ENCODE measurements around the gene ANO4. TPM values are rescaled to one million over a fixed set of nuclear protein-coding genes. Genes with fewer than 3 reads are reported as not detected.
"Not testable (repeated sequence)": the region's sequence is repeated elsewhere in the genome, so short reads cannot be mapped to it uniquely, and the experiment has no call there.

Gene ANO4
- total and polyA plus RNA-seq, 5 donors from 2014 or later: not detected

DNA sequence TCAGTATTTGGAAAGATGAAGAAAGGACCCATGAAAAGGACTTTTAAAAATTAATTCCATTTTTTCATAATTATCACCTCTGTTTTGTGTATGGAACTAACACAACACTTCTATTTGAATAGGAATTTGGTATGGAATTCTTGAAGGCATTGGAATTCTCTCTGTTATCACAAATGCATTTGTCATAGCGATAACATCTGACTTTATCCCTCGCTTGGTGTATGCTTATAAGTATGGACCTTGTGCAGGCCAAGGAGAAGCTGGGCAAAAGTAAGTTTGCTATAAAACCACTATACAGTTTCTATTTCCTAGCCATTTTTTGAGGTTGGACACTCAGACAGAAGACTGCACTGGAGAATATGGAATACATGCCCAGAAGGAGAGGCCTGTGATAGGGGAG lies 316.9 kb downstream of the ANO4 start:
- peaks cover 0 to 6% (median 0%) of the 10 kb centered on the region in 7 donors for H3K9me3 Mint-ChIP-seq
- Histone ChIP-seq H3K4me1 (ENCODE audit: control insufficient read depth, insufficient read depth, low read length, poor library complexity, severe bottlenecking) (no peaks in the 10 kb centered on the region), H3K27ac (ENCODE audit: insufficient read depth, low read length, poor library complexity, severe bottlenecking) (no peak overlapping the region), H3K36me3 (ENCODE audit: control insufficient read depth, insufficient read depth, low read length) (no peaks in the 10 kb centered on the region), H3K4me3 (ENCODE audit: low read depth, low read length) (no peak overlapping the region), H3K27me3 (ENCODE audit: control insufficient read depth, insufficient read depth, low read length) (no peaks in the 10 kb centered on the region), H3K9me3 (ENCODE audit: control insufficient read depth in 2 of 2, low read length in 2 of 2) (no peaks in the 10 kb centered on the region)
- no peaks in the 10 kb centered on the region for H3K4me1 Mint-ChIP-seq
- H3K4me3 Mint-ChIP-seq: no peak overlapping the region
- ATAC-seq (ENCODE audit: low read depth in 2 of 2) (no peak), DNase-seq (no peak)
- H3K27ac Mint-ChIP-seq: no peak overlapping the region
- H3K27me3 Mint-ChIP-seq: peaks cover 11% of the 10 kb centered on the region
- H3K36me3 Mint-ChIP-seq: no peaks in the 10 kb centered on the region

DNA sequence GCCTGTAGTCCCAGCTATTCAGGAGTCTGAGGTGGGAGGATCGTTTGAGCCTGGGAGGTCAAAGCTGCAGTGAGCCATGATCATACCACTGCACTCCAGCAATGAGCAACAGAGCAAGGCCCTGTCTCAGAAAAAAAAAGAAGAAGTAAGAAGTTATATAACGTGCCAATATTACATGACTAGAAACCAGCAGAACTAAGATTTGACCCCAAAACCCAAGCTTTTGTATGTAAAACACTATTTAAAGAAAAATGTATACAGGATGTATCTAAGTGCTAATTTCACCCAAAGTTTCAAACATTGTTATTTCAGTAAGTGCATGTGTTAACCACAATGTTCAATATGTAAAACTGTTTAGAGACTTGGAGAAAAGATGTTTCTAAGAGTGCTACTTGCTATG lies 320.8 kb downstream of the ANO4 start:
- no peak for ATAC-seq (ENCODE audit: low read depth in 2 of 2)

DNA sequence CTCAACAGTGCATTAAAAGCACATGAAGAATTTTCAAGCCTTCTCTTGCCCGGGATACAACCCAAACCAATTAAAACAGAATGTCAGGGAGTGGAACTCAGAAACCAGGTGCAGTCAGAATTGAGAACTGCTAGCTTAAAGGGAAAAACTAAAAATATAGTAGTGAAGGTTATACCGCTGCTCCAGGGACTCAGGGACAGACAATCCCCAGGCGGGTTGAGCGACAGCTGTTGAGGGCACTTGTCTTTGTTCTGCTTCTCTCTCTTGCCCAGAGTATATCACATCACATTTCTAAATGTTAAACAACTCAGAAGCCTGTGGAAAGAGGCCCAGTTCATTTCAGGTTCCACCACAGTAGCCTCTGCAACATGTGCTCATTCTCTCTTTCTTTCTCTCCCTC lies 322.3 kb downstream of the ANO4 start:
- H3K27ac ChIP-seq (ENCODE audit: insufficient read depth, low read length, poor library complexity, severe bottlenecking): no peak overlapping the region
- no peak overlapping the region for H3K27ac Mint-ChIP-seq
- H3K9me3 Mint-ChIP-seq: peaks cover 0 to 7% (median 3%) of the 10 kb centered on the region in 7 donors
- H3K27me3 ChIP-seq (ENCODE audit: control insufficient read depth, insufficient read depth, low read length): no peaks in the 10 kb centered on the region
- no peaks in the 10 kb centered on the region for H3K9me3 ChIP-seq (ENCODE audit: control insufficient read depth in 2 of 2, low read length in 2 of 2)
- H3K4me3 Mint-ChIP-seq: no peak overlapping the region
- no peak overlapping the region for H3K4me3 ChIP-seq (ENCODE audit: low read depth, low read length)
- H3K36me3 ChIP-seq (ENCODE audit: control insufficient read depth, insufficient read depth, low read length): no peaks in the 10 kb centered on the region
- peaks cover 11% of the 10 kb centered on the region for H3K27me3 Mint-ChIP-seq
- no peaks in the 10 kb centered on the region for H3K4me1 ChIP-seq (ENCODE audit: control insufficient read depth, insufficient read depth, low read length, poor library complexity, severe bottlenecking)
- H3K4me1 Mint-ChIP-seq: no peaks in the 10 kb centered on the region
- H3K36me3 Mint-ChIP-seq: no peaks in the 10 kb centered on the region
- ATAC-seq (ENCODE audit: low read depth in 2 of 2): no peak
- no peak for DNase-seq

More for the DNA sequence above, 320.8 kb downstream of the ANO4 start:
- no peaks in the 10 kb centered on the region for H3K9me3 ChIP-seq (ENCODE audit: control insufficient read depth in 2 of 2, low read length in 2 of 2)
- DNase-seq: no peak
- H3K27ac ChIP-seq (ENCODE audit: insufficient read depth, low read length, poor library complexity, severe bottlenecking): no peak overlapping the region
- Mint-ChIP-seq H3K4me1 (no peaks in the 10 kb centered on the region), H3K4me3 (no peak overlapping the region), H3K27me3 (peaks cover 11% of the 10 kb centered on the region), H3K27ac (no peak overlapping the region), H3K36me3 (no peaks in the 10 kb centered on the region), H3K9me3 (peaks cover 0 to 7% (median 2%) of the 10 kb centered on the region in 7 donors)
- no peaks in the 10 kb centered on the region for H3K36me3 ChIP-seq (ENCODE audit: control insufficient read depth, insufficient read depth, low read length)
- H3K27me3 ChIP-seq (ENCODE audit: control insufficient read depth, insufficient read depth, low read length): no peaks in the 10 kb centered on the region
- no peak overlapping the region for H3K4me3 ChIP-seq (ENCODE audit: low read depth, low read length)
- H3K4me1 ChIP-seq (ENCODE audit: control insufficient read depth, insufficient read depth, low read length, poor library complexity, severe bottlenecking): no peaks in the 10 kb centered on the region

DNA sequence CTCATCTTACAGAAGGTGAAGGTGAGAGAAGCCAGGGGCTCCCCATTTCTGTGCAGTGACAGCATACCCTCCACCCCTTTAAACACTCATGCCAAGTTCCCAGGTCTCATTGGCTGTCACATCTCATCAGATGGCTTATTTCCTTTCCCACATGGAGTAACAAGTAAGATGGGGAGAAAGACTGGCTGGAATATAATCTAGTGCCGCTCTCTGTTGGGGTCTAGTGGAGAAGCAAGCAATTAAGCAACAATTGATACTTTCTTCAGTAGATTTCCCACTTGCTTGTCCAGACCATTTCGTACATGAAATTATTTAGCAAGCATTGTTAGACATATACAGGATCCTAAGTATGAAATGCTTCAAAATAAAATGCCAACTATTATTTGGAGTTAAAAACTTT lies 323.3 kb downstream of the ANO4 start:
- no peaks in the 10 kb centered on the region for H3K9me3 ChIP-seq (ENCODE audit: control insufficient read depth in 2 of 2, low read length in 2 of 2)
- ATAC-seq (ENCODE audit: low read depth in 2 of 2): no peak
- no peak for DNase-seq
- H3K27me3 ChIP-seq (ENCODE audit: control insufficient read depth, insufficient read depth, low read length): no peaks in the 10 kb centered on the region
- Mint-ChIP-seq H3K9me3 (peaks cover 0 to 10% (median 3%) of the 10 kb centered on the region in 7 donors), H3K36me3 (no peaks in the 10 kb centered on the region), H3K27ac (peak overlapping the region in 1 of 3 donors; percentile 11), H3K27me3 (peaks cover 11% of the 10 kb centered on the region), H3K4me3 (no peak overlapping the region), H3K4me1 (no peaks in the 10 kb centered on the region)
- H3K4me1 ChIP-seq (ENCODE audit: control insufficient read depth, insufficient read depth, low read length, poor library complexity, severe bottlenecking): no peaks in the 10 kb centered on the region
- no peak overlapping the region for H3K27ac ChIP-seq (ENCODE audit: insufficient read depth, low read length, poor library complexity, severe bottlenecking)
- H3K4me3 ChIP-seq (ENCODE audit: low read depth, low read length): no peak overlapping the region
- no peaks in the 10 kb centered on the region for H3K36me3 ChIP-seq (ENCODE audit: control insufficient read depth, insufficient read depth, low read length)

DNA sequence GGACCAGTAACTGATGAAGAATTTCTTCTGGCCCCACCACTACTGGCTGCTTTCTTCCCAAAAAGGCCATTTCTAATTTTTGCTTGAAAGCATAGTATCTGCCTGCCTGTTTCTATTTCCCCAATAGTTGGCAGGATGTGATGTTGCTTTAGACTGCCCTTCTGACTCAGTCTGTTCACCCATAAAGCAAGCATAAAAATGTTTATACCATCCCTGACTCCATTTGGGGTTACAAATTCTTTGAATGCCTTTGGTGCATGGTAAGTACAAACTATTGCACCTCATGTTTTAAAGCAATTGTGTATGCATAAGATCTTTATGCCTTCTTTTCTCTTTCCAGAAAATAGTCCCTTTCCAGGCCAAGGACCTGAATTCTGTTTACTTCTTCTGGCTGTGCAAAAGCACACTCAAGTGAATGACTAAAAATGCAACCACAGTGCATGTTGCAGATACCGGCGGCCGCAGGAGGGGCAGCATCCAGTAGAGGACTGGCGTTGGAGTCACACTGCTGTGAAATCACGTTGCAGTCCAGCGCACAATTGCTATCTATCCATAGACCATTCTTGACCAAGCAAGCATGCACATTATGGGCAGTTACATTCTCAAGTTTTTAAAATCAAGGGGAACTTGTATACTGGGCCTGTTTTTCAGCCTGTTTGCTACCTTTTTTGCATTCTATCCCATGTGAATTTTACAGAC lies 333.1 kb downstream of the ANO4 start:
- Mint-ChIP-seq H3K27ac (no peak overlapping the region), H3K4me3 (no peak overlapping the region), H3K27me3 (no peaks in the 10 kb centered on the region), H3K36me3 (no peaks in the 10 kb centered on the region), H3K4me1 (no peaks in the 10 kb centered on the region), H3K9me3 (peaks cover 0 to 6% (median 2%) of the 10 kb centered on the region in 7 donors)
- Histone ChIP-seq H3K27ac (ENCODE audit: insufficient read depth, low read length, poor library complexity, severe bottlenecking) (no peak overlapping the region), H3K9me3 (ENCODE audit: control insufficient read depth in 2 of 2, low read length in 2 of 2) (no peaks in the 10 kb centered on the region), H3K4me3 (ENCODE audit: low read depth, low read length) (no peak overlapping the region), H3K4me1 (ENCODE audit: control insufficient read depth, insufficient read depth, low read length, poor library complexity, severe bottlenecking) (no peaks in the 10 kb centered on the region), H3K27me3 (ENCODE audit: control insufficient read depth, insufficient read depth, low read length) (no peaks in the 10 kb centered on the region), H3K36me3 (ENCODE audit: control insufficient read depth, insufficient read depth, low read length) (no peaks in the 10 kb centered on the region)
- DNase-seq (no peak), ATAC-seq (ENCODE audit: low read depth in 2 of 2) (no peak)

DNA sequence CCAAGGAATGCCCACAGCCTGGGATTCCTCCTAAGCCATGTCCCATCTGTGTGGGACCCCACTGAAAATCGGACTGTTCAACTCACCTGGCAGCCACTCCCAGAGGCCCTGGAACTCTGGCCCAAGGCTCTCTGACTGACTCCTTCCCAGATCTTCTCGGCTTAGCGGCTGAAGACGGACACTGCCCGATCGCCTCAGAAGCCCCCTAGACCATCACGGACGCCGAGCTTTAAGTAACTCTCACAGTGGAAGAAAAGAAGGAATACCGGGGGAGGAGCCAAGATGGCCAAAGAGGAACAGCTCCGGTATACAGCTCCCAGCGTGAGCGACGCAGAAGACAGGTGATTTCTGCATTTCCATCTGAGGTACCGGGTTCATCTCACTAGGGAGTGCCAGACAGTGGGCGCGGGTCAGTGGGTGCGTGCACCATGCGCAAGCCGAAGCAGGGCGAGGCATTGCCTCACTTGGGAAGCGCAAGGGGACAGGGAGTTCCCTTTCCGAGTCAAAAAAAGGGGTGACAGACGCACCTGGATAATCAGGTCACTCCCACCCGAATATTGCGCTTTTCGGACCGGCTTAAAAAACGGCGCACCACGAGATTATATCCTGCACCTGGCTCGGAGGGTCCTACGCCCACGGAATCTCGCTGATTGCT lies 351.3 kb downstream of the ANO4 start:
- DNase-seq; H3K27me3 ChIP-seq (ENCODE audit: control insufficient read depth, insufficient read depth, low read length); H3K27ac Mint-ChIP-seq; H3K36me3 ChIP-seq (ENCODE audit: control insufficient read depth, insufficient read depth, low read length); H3K27ac ChIP-seq (ENCODE audit: insufficient read depth, low read length, poor library complexity, severe bottlenecking); H3K9me3 Mint-ChIP-seq; H3K9me3 ChIP-seq (ENCODE audit: control insufficient read depth in 2 of 2, low read length in 2 of 2); H3K4me1 Mint-ChIP-seq; H3K4me3 Mint-ChIP-seq; ATAC-seq (ENCODE audit: low read depth in 2 of 2); H3K27me3 Mint-ChIP-seq; H3K4me1 ChIP-seq (ENCODE audit: control insufficient read depth, insufficient read depth, low read length, poor library complexity, severe bottlenecking); H3K4me3 ChIP-seq (ENCODE audit: low read depth, low read length); H3K36me3 Mint-ChIP-seq: not testable (repeated sequence)

DNA sequence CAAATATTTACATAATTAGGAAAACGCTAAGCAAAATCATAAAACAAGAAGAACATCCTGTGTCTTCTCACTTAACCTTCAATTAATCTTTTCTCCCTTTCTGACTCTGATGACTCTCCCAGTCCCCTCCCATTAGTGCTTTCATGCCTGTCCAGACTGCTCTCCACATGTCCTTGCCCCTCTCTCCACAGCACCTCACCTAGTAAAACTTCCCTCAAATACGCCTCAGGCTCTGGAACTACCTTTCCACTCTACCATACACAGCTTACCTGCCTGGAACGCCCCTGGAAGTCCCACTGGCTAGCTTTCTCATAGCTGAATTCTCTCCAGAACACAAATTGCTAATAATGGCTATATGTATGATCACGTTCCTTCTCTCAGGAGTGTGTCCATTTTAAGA lies 370.7 kb downstream of the ANO4 start:
- H3K36me3 ChIP-seq (ENCODE audit: control insufficient read depth, insufficient read depth, low read length): no peaks in the 10 kb centered on the region
- no peaks in the 10 kb centered on the region for H3K36me3 Mint-ChIP-seq
- no peaks in the 10 kb centered on the region for H3K4me1 ChIP-seq (ENCODE audit: control insufficient read depth, insufficient read depth, low read length, poor library complexity, severe bottlenecking)
- H3K27ac ChIP-seq (ENCODE audit: insufficient read depth, low read length, poor library complexity, severe bottlenecking): no peak overlapping the region
- H3K27me3 Mint-ChIP-seq: no peaks in the 10 kb centered on the region
- H3K9me3 ChIP-seq (ENCODE audit: control insufficient read depth in 2 of 2, low read length in 2 of 2): no peaks in the 10 kb centered on the region
- no peaks in the 10 kb centered on the region for H3K4me1 Mint-ChIP-seq
- no peak overlapping the region for H3K4me3 Mint-ChIP-seq
- no peak overlapping the region for H3K27ac Mint-ChIP-seq
- DNase-seq (no peak), ATAC-seq (ENCODE audit: low read depth in 2 of 2) (no peak)
- no peaks in the 10 kb centered on the region for H3K27me3 ChIP-seq (ENCODE audit: control insufficient read depth, insufficient read depth, low read length)
- H3K9me3 Mint-ChIP-seq: peaks cover 0 to 7% (median 2%) of the 10 kb centered on the region in 7 donors
- no peak overlapping the region for H3K4me3 ChIP-seq (ENCODE audit: low read depth, low read length)

DNA sequence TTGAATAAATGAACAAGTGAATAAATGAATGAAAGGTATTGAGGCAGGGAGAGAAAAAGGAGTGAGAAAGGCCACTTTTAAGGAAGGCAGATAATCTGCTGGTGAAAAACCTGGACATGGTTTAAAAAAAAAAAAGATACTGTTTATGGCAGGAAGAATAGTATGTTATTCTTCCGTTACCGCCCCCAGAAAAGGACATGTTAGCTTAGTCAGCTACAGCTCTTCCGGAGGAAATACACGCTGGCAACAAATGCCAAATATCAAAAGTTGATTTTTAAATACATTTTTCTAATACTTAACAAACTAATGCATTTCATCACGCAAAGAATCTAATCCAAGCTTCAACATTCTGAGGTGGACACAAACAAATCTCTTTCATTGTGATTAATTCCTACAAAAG lies 372.3 kb downstream of the ANO4 start:
- peaks cover 7% of the 10 kb centered on the region for H3K27me3 Mint-ChIP-seq
- no peaks in the 10 kb centered on the region for H3K4me1 Mint-ChIP-seq
- H3K27ac Mint-ChIP-seq: no peak overlapping the region
- no peaks in the 10 kb centered on the region for H3K36me3 ChIP-seq (ENCODE audit: control insufficient read depth, insufficient read depth, low read length)
- no peak overlapping the region for H3K27ac ChIP-seq (ENCODE audit: insufficient read depth, low read length, poor library complexity, severe bottlenecking)
- peaks cover 0 to 8% (median 2%) of the 10 kb centered on the region in 7 donors for H3K9me3 Mint-ChIP-seq
- no peaks in the 10 kb centered on the region for H3K27me3 ChIP-seq (ENCODE audit: control insufficient read depth, insufficient read depth, low read length)
- ATAC-seq (ENCODE audit: low read depth in 2 of 2) (no peak), DNase-seq (no peak)
- H3K4me3 ChIP-seq (ENCODE audit: low read depth, low read length): no peak overlapping the region
- H3K4me1 ChIP-seq (ENCODE audit: control insufficient read depth, insufficient read depth, low read length, poor library complexity, severe bottlenecking): no peaks in the 10 kb centered on the region
- H3K4me3 Mint-ChIP-seq: no peak overlapping the region
- H3K9me3 ChIP-seq (ENCODE audit: control insufficient read depth in 2 of 2, low read length in 2 of 2): no peaks in the 10 kb centered on the region
- H3K36me3 Mint-ChIP-seq: no peaks in the 10 kb centered on the region

Data from CD4-positive, CD25-positive, alpha-beta regulatory T cell (primary cell).